Activated naive CD4-positive, alpha-beta T cell treated with anti-CD3 and anti-CD28 coated beads, Interleukin-2, amount 50 U/mL, for 16 hours (primary cell): ENCODE data around the gene MRPL11.

Experiments
- DNase-seq: peaks from one replicate; pipeline ENCODE4 v3.0.0-alpha.2; 2020

Gene MRPL11

DNA sequence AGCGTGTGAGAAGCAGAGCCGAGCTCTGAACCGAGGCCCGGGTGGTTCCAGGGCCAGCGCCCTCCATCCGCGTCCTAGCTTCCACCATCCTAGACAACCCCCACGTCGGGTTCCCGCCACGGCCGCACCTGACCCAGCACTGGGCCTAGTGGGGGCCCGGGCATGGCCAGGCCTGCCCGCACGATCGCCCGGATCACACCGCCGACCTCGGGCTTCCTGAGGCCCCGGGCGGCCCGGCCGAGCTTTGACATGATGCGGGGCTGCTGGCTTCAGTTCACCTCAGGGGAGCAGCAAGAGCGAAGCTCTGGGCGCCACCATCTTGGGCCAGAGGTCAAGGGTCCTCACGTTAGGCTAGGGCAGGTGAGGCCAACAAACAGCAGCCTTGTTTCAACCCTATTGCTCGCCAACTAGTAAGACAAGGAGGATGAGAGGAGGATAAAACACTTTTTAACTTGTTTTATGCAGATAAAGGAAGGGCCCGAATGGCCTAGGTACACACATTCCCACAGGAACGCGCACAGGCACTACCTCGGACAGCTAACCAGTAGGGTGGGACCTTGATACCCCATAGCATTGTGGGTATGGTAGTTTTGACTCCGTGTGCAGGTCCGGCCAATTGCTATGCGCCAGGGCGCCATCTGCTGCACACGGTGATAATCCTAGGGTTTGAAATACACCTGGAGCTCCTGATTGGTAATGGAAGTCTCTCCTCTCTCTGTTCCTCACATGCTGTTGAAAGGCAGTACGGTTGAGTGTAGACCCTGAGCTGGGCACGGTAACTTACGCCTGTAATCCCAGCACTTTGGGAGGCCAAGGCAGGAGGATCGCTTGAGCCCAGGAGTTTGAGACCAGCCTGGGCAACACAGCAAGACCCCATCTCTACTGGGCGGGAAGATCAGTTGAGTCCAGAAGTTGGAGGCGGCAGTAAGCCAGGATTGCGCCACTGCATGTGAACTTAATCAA is at the start of gene MRPL11:
Gene MRPL11 (minus strand): TSS at position 345 of the 963 bp plus-strand sequence. CDS start 94 bp downstream, at position 251.
- peak; percentile 92 for DNase-seq

DNA sequence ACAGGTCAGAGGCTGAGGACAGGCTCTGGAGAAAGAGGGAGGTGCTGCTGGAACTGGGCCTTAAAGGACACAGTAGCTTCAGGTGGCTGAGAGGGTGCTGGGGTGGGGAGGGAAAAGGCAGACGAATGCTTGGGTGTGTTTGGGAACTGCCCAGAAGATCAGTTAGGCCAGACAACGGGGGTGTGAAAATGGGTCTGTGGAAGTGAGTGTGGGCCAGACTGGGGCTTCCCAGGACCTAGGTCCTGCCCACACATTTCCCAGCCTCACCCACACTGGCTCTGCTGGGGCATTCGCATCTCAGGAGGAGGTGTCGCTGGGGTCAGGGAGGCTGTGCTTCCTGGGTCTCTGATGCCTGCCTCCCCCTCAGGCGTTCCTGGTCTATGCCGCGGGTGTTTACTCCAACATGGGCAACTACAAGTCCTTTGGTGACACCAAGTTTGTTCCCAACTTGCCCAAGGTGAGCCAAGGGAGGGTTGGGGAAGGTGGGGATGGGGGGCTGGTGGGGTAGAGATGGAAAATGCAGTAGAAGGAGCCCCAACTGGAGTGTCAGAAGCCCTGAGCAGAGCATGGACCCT is 46.2 kb upstream of the MRPL11 start:
- DNase-seq = no peak

DNA sequence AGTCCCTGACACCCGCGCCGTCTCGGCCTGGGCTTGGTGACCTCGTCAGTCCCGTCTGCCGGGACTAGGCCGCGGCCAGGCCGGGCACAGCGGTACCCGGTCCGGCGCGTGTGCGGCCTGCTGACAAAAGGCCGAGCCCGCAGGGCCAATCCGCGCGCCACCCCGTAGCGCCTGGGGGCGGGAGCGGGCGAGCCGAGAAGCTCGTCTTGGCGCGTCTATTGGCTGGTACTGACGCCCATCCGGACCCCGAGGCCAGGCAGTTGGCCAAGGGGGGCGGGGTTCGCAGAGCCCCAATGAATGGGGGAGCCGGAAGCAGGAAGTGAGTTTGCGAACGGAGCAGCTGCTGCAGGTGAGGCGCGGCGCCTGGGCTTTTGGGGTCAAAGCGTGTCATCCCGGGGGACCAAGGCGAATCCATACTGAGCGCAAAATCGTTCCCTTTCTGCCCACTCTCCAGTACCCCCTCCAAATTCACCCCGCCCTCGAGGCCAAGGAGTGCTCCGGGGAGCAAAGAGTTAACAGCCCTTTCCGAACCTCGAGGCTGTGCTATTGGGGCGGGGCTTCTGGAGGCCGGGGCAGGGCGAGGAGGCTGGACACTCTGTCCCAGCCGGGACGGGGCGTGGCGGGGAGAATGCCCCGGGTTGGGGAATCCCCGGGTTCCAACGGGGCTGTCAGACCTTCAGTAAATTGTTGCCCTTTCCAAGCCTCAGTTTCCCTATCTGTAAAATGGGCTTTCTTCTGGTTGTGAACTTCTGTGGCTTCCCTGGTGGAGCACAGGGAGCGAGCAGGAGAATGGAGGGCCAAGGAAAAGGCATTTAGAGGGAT is 41.7 kb upstream of the MRPL11 start, which contains the start of gene DPP3:
Gene DPP3 (plus strand): TSS at position 318 of the 822 bp plus-strand sequence. CDS start 1,767 bp downstream, outside the sequence.
- DNase-seq = peak; percentile 97

- DNase-seq = no peak
Measured at GRCh38 chr11:66479394-66480116, 40.9 kb upstream of the MRPL11 start.

DNA sequence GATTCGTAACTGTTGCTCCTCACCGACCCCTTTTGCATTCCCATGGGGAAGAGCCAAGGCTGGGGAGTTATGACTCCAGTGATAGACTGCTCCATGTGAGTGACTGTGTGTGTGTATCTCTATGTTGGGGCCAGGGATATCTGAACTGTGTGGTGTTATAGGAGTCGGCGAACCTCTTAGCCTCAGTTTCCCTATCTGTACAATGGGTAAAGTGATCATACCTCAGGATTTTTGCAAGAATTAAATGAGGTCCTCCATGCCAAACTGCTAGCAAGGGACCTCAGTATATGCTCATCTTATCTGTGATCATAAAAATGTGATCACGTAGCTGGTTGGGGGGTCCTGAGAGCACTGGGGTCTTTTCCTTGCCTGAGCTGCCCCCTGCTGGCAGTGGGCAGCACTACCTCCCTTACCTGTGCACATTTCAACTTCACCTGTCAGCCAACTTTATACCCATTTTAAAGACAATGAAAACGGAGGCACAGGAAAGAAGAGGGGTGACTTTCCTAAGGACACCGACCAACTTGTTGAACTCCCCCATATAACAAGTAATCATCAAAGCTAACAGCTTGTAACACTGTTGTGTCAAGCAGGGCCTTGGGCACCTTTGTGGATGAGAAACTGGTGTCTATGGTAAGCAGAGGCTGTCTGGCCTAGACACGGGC is 40.2 kb upstream of the MRPL11 start:
- no peak for DNase-seq

- DNase-seq = no peak
Measured at GRCh38 chr11:66477263-66478201, 38.9 kb upstream of the MRPL11 start.

DNA sequence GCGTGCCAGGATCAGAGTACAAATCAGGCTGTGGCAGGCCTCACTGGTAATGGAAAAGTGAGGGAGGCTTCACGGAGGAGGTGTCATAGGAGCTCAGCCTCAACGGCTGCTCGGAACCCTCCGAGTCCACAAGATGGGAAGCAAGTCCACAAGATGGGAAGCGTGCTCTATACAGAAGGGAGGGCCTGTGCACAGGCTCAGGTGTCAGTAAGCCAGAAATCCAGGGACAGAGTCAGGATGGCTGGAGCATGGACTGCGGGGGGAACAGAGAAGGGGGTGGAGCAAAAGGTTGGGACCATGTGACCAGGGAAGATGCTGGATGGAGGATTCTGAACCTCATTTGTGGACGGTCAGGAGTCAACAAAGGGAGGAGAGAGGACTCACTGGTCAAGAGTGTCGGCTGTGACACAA is 38.2 kb upstream of the MRPL11 start:
- no peak for DNase-seq

- no peak for DNase-seq
Measured at GRCh38 chr11:66476173-66476840, 37.7 kb upstream of the MRPL11 start.

GRCh38 chr11:66475349-66476172 is 36.9 kb upstream of the MRPL11 start:
- DNase-seq = no peak

DNA sequence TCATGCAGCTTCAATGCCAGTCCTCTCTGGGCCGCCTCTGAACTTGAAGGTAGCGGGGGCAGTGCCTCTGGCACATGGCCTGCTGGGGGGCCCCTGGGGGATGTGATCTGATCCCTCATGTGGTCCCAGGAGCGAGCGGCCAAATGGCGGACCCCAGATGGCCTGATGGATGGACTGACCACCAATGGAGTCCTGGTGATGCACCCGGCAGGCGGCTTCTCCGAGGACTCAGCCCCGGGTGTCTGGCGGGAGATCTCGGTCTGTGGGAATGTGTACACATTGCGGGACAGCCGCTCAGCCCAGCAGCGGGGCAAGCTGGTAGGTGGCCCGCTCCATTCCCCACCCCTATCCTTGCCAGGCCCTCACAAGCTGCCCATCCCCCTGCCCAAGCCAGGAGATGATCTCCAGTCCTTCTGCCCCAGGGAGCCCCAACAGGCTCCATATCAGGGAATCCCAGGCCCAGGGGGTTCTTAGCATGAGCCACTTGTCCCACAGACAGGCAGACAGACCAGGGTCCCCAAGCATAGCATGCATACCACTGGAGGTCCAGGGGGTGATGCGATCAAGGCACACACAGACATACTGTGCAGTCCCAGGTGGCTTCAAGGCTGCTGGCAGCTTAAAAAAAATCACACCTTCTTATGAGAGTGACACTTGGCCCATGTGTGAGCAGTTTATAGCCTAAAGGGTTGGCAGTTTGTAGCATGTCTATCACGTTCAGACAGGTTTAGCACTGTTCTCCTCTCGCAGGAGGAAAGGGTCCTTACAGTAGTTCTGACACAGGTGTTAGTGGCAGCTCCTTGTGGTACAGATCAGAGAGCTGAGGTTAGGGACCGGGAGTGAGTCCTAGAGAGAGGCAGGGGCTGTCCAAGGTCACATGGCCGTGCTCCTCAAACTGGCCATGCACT is 35.2 kb upstream of the MRPL11 start:
- DNase-seq = no peak

DNA sequence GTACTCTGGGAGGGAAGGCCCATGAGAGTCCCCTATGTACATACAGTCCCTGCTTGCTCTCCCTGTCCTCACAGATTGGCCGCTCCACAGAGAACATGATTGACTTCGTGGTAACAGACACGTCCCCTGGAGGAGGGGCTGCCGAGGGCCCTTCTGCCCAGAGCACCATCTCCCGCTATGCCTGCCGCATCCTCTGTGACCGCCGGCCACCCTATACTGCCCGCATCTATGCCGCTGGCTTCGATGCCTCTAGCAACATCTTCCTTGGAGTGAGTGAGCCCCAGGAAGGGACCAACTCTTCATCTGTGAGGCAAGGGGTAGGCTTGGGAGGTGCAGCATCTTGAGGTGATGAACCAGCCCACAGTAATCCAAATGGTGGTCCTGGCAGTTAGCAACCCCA is 34.5 kb upstream of the MRPL11 start:
- no peak for DNase-seq

DNA sequence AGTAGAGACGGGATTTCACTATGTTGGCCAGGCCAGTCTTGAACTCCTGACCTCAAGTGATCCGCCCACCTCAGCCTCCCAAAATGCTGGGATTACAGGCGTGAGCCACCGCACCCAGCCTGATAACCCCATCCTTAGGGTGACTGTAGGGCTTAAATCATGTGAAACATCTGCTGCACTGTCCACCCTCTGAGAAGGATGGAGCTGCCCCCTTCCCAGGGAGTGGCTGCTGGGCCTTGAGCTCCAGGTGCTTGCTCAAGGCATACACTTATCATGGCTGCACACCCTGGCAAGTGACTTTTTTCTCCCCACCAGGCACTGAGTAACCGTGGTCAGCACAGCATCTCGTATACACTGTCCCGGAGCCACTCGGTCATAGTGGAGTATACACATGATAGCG is 33.4 kb upstream of the MRPL11 start:
- DNase-seq = no peak

DNA sequence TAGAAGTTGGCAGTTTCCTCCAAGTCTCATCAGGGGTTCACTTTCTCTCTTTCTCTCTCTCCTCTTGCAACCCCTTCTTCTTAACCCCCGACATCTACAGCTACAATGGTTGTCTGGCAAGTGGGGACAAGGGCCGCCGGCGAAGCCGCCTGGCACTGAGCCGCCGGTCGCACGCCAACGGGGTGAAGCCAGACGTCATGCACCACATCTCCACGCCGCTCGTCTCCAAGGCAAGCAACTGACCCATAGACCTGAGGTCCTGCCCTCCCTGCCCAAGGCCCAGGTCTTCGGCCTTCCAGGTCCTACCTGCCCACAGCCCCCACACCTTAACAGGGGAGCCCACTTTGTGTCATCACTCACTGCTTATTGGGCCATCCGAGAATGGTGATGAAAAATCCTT is 32.5 kb upstream of the MRPL11 start:
- no peak for DNase-seq

DNA sequence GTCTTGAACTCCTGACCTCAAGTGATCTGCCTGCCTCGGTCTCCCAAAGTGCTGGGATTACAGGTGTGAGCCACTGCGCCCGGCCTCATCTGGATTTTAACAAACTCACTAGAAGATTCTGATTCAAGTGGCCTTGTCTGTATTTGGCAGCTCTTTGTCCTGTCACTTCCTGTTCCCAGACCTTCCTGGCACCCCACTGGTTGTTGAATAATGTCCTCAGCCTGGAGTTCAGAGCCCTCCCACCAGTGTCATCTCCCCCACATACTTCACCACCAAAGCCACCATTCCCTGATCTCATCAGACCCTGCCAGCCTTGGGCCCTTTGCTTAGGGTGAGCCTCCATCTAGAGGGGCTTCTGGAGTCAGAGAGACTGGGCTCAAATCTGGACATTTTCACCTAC is 31.4 kb upstream of the MRPL11 start:
- DNase-seq = no peak

GRCh38 chr11:66469441-66469840 is 30.8 kb upstream of the MRPL11 start:
- DNase-seq = no peak

- DNase-seq = no peak
Measured at GRCh38 chr11:66468691-66469090, 30.0 kb upstream of the MRPL11 start.

DNA sequence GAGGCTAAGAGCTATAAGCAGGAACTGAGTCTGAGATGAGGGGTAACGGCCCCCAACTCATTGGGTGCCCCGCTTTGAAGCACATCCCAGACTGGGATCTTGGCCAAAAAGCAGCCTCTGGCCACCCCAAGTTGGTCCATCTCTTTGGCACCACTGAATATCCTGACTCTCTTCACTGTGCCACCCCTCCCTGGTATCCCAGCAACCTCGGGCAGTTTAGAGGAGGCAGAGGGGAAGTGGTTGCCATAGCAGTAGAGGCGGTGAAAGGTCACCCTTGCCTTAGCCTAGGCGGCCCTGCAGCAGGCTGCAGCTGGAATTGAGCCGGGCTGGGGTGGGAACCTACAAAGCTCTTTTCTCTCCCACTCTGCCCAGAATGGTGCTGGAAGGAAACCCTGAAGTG is 29.1 kb upstream of the MRPL11 start:
- no peak for DNase-seq

- no peak for DNase-seq
Measured at GRCh38 chr11:66467034-66467659, 28.5 kb upstream of the MRPL11 start.
